Measurements from ENCODE around the gene SEMA4D. TPM values are rescaled to one million over a fixed set of nuclear protein-coding genes. Genes with fewer than 3 reads are reported as not detected.

SEMA4D gene
- total and polyA plus RNA-seq, 2 donors from 2014 or later, result 18.9 to 147 TPM

- no peak overlapping the region for H3K27ac ChIP-seq (ENCODE audit: low read depth in 2 of 2, low read length in 2 of 2)
- TF ChIP-seq CTCF (IDR thresholded peaks at IDR 0.05; ENCODE audit: borderline replicate concordance, extremely low read depth, insufficient read depth), result peak; percentile 19
- H3K36me3 ChIP-seq (ENCODE audit: control insufficient read depth in 2 of 3, insufficient read depth in 3 of 3, low read length in 3 of 3), result no peaks in the 10 kb centered on the region
- FAIRE-seq (no peak), DNase-seq (peak in 1 of 5 donors; percentile 62)
- peaks cover 0 to 44% (median 26%) of the 10 kb centered on the region in 3 donors for H3K4me1 ChIP-seq (ENCODE audit: control insufficient read depth in 2 of 3, insufficient read depth in 2 of 3, low read depth in 1 of 3, low read length in 3 of 3)
- H3K9me3 ChIP-seq (ENCODE audit: control insufficient read depth in 2 of 3, insufficient read depth in 1 of 3, low read length in 3 of 3), result no peaks in the 10 kb centered on the region
- no peak overlapping the region for H3K9ac ChIP-seq (ENCODE audit: low read length in 3 of 3)
- intact Hi-C loops (cut with DNase I), result no loop called here
- H3K4me3 ChIP-seq (ENCODE audit: low read length in 3 of 3), result no peak overlapping the region
- H3K27me3 ChIP-seq (ENCODE audit: control insufficient read depth, insufficient read depth, low read length), result no peaks in the 10 kb centered on the region
Observed at GRCh38 chr9:89428901-89429890, 68.7 kb downstream of the SEMA4D start.

GRCh38 chr9:89428222-89428761, 69.6 kb downstream of the SEMA4D start:
- H3K27me3 ChIP-seq (ENCODE audit: control insufficient read depth, insufficient read depth, low read length), result no peaks in the 10 kb centered on the region
- FAIRE-seq, result no peak
- no peak overlapping the region for H3K4me3 ChIP-seq (ENCODE audit: low read length in 3 of 3)
- peaks cover 0 to 36% (median 26%) of the 10 kb centered on the region in 3 donors for H3K4me1 ChIP-seq (ENCODE audit: control insufficient read depth in 2 of 3, insufficient read depth in 2 of 3, low read depth in 1 of 3, low read length in 3 of 3)
- no peaks in the 10 kb centered on the region for H3K9me3 ChIP-seq (ENCODE audit: control insufficient read depth in 2 of 3, insufficient read depth in 1 of 3, low read length in 3 of 3)
- intact Hi-C loops (cut with DNase I), result no loop called here
- TF ChIP-seq CTCF (IDR thresholded peaks at IDR 0.05; ENCODE audit: borderline replicate concordance, extremely low read depth, insufficient read depth), result no peak
- no peak overlapping the region for H3K27ac ChIP-seq (ENCODE audit: low read depth in 2 of 2, low read length in 2 of 2)
- no peak overlapping the region for H3K9ac ChIP-seq (ENCODE audit: low read length in 3 of 3)
- no peak for DNase-seq
- no peaks in the 10 kb centered on the region for H3K36me3 ChIP-seq (ENCODE audit: control insufficient read depth in 2 of 3, insufficient read depth in 3 of 3, low read length in 3 of 3)

- FAIRE-seq, result no peak
- no peak for TF ChIP-seq CTCF (IDR thresholded peaks at IDR 0.05; ENCODE audit: borderline replicate concordance, extremely low read depth, insufficient read depth)
- intact Hi-C loops (cut with DNase I), result no loop called here
- H3K9me3 ChIP-seq (ENCODE audit: control insufficient read depth in 2 of 3, insufficient read depth in 1 of 3, low read length in 3 of 3), result no peaks in the 10 kb centered on the region
- DNase-seq, result peak in 1 of 5 donors; percentile 76
- peaks cover 0 to 35% (median 26%) of the 10 kb centered on the region in 3 donors for H3K4me1 ChIP-seq (ENCODE audit: control insufficient read depth in 2 of 3, insufficient read depth in 2 of 3, low read depth in 1 of 3, low read length in 3 of 3)
- H3K27me3 ChIP-seq (ENCODE audit: control insufficient read depth, insufficient read depth, low read length), result no peaks in the 10 kb centered on the region
- no peaks in the 10 kb centered on the region for H3K36me3 ChIP-seq (ENCODE audit: control insufficient read depth in 2 of 3, insufficient read depth in 3 of 3, low read length in 3 of 3)
- H3K27ac ChIP-seq (ENCODE audit: low read depth in 2 of 2, low read length in 2 of 2), result no peak overlapping the region
- H3K4me3 ChIP-seq (ENCODE audit: low read length in 3 of 3), result no peak overlapping the region
- H3K9ac ChIP-seq (ENCODE audit: low read length in 3 of 3), result no peak overlapping the region
Observed at GRCh38 chr9:89427621-89428221, 70.2 kb downstream of the SEMA4D start.

All from kidney (tissue), 14 donors.